Colon (tissue), 2 donors: ENCODE data around the gene HIRA.

Source experiments
- FAIRE-seq: peaks from 2 replicates; lab custom pipeline; 2012; peaks lifted over from hg19 to GRCh38; lab: Jason Lieb, UNC
- donor health status: control.
- donor health status: control.

HIRA gene, protein sequence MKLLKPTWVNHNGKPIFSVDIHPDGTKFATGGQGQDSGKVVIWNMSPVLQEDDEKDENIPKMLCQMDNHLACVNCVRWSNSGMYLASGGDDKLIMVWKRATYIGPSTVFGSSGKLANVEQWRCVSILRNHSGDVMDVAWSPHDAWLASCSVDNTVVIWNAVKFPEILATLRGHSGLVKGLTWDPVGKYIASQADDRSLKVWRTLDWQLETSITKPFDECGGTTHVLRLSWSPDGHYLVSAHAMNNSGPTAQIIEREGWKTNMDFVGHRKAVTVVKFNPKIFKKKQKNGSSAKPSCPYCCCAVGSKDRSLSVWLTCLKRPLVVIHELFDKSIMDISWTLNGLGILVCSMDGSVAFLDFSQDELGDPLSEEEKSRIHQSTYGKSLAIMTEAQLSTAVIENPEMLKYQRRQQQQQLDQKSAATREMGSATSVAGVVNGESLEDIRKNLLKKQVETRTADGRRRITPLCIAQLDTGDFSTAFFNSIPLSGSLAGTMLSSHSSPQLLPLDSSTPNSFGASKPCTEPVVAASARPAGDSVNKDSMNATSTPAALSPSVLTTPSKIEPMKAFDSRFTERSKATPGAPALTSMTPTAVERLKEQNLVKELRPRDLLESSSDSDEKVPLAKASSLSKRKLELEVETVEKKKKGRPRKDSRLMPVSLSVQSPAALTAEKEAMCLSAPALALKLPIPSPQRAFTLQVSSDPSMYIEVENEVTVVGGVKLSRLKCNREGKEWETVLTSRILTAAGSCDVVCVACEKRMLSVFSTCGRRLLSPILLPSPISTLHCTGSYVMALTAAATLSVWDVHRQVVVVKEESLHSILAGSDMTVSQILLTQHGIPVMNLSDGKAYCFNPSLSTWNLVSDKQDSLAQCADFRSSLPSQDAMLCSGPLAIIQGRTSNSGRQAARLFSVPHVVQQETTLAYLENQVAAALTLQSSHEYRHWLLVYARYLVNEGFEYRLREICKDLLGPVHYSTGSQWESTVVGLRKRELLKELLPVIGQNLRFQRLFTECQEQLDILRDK

GRCh38 chr22:19431649-19432132 is at the start of gene HIRA:
HIRA (minus strand) TSS chr22:19431733; CDS start chr22:19431476, 257 bp downstream.
- FAIRE-seq: no peak

DNA sequence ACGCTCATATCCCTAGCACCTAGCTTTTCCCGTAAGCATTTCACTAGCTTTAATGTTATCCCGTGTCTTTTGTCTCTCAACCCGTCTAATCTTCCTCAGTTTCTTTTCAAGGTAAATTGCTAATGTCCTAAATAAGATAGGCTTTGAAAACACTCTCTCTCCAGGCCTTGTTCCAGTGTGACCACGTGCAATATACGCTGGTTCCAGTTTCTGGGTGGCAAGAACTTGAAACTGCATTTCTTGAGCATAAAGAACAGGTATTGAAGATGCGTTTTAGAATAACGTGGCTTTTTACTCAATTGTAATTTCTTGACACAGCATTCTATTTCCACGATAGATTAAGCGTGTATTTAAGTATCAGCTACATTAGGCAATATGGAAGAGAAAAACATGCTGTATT is 49.3 kb upstream of the HIRA start:
- FAIRE-seq: no peak

GRCh38 chr22:19480173-19480568 is 48.6 kb upstream of the HIRA start:
- no peak for FAIRE-seq

DNA sequence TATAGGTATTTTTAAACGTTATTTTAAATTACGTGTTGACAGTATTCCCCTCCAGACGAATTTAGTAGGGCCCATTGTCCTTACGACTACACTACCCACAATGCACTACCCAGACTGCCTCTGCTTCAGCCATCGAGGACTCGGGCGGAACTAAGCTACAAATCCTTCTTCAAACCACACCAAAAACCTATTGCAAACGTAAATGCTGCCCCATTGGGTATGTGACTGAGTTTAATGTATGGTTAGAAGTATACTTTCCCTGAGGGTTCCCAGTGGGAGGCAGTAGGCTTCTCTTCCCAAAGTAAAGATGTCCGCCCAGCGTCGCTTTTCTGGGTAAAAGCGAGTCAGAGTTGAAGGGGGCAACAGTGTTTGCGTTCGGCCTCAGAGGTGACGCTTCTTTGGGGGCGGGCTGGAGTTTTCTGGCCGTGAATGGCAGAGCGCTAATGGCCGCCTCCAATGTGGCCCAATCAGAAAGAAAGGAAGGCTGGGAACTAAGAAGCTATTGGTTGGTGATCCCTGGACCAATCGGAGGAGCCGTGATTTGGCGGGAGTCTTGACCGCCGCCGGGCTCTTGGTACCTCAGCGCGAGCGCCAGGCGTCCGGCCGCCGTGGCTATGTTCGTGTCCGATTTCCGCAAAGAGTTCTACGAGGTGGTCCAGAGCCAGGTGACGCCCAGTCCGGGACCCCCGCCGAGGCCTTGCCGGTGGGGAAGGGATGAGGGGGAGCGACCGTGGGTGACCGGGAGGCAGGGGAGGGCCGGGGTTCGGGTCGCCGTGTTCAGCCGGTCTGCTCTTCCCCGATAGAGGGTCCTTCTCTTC is 48.0 kb upstream of the HIRA start, which contains the start of gene CDC45:
Gene CDC45, plus strand, starts transcription at position 566 of the 818 bp plus-strand sequence. Its CDS starts 49 bp downstream, at position 615.
- peak; percentile 75 for FAIRE-seq

- no peak for FAIRE-seq
Measured at GRCh38 chr22:19478901-19479354, 47.4 kb upstream of the HIRA start, which contains the start of gene UFD1. UFD1 (minus strand) TSS chr22:19479193; CDS start chr22:19479085, 108 bp downstream.

DNA sequence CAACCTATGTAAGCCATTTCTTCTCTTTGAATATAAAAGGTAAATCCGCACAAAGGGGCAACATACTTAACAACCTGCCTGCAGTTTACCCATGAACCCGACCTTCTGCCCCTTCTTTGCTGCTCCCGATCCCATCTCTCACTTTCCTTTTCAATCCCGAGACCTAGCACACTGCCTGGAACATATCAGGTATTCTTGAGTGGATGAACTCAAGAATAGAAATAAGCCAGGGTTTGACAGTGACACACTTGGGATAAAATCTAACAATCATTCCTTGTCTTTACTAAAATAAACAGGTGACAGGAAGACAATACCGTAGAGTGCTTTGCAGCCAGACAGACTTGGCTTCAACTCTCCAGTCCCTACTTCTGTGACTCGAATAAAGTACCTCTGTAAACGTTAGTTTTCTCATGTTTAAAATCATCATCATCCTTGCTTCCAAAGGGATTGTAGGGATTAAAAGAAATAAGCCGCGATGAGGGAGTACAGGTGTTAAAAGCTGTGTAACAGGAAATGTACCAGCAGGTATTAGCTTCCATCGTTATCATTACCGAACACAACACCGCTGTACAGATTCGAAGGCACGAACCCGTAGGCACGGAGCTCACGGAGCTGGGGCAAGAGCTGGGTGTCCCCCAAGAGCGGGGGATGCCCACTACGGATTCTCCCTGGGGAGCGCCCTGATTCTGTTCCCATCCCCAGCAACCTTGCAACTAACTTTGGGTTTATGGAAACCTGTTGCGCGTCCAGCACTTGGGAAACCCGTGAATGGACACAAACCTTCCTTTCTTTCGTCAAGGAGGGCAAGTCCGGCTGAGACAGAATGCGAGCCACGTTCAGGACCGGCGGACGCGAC is 46.7 kb upstream of the HIRA start:
- FAIRE-seq: no peak

- FAIRE-seq: no peak
Measured at GRCh38 chr22:19477321-19478044, 46.0 kb upstream of the HIRA start.

- FAIRE-seq: no peak
Measured at GRCh38 chr22:19476023-19476422, 44.5 kb upstream of the HIRA start.

DNA sequence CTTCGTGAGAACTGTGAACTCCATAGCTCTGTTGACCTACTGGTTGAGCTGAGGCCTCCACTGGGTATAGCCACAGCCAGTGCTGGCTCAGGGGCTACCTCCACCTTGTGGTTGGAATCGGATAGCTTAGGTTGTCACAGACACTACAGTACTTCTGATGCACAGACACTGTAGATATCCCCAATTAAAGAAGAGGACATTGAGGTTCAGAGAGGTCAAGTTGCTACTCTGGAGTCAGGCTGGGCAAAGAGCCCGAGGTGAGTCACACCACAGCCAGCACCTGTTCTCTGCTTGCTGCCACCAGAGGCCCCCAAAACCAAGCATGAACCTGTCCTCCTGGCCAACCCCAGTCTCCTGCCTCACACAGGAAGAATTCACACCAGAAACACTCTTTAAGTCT is 42.0 kb upstream of the HIRA start:
- FAIRE-seq: no peak

DNA sequence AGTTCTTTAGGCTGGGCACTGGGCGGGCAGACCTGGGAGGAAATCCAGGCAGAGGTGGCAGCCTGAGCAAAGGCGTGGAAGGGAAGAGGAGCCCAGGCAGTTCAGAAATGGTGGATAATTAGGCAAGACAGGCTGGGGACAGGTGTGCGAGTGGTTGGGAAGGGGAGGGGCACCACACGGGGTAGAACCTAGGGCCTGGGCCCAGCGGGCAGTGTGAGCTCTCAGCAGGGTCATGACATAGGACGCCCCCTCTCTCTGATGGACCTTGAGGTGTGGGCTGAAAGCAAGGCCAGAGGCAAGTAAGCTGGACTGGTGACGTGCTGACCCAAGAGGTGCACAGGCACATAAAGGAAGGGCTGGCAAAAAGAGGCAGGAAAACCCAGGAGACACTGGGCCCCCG is 40.7 kb upstream of the HIRA start:
- no peak for FAIRE-seq

GRCh38 chr22:19471572-19471971 is 40.0 kb upstream of the HIRA start:
- FAIRE-seq: no peak

DNA sequence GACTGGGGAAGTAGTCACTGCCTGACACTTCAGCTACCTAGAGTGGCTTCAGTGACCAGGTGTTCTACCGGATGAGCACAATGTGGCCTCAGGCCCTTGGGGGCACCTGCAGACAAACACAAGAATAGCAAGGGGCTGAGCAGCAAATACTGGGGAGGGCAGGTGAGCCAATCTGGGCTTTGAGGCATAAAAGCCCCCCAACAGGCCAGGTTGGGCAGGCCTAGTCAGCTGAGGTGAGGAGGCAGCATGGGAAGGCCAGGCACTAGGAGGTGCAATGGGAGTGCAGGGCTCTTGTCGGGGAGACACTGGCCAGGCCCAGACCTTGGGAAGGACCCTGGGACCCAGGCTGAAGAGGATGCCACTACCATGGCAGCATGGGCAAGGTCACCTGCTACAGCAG is 38.5 kb upstream of the HIRA start:
- no peak for FAIRE-seq

DNA sequence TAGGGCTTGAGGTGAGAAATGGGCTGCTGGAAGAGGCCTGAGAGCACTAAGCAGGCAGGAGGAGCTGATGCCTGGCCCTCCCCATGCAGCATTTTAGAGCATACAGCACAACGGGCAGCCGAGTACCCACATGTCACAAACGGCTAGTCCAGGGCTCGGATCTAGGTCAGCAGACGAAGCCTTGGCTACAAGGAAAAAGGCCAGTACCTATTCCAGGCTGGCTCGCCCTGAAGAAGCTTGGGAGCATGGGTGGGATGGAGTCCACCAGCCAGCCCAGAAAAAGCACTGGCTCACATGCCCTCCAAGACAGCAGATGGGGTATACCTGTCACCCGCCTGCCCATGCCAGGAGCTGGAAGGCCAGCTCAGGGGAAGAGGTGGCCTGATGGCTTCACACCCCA is 37.9 kb upstream of the HIRA start:
- no peak for FAIRE-seq

DNA sequence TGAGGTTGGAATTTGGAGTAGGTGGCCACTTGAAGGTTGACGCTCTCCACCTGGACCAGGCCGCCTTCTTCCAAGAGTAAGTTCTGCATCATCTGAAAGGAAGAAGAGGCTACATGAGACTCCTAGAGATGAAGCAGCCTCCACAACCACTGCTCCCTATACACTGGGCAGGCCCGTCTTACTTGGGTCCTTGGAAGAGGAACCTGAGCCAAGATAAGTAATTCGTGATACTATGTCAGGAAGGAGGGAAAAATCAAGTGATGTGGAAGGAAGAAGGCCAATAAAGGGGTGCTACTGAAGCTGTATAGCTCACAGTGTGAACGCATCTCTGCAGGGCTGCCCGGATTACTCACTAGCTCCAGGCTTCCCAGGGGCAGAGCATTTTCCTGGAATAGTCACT is 36.4 kb upstream of the HIRA start:
- no peak for FAIRE-seq

GRCh38 chr22:19466848-19467752 is 35.6 kb upstream of the HIRA start:
- no peak for FAIRE-seq

GRCh38 chr22:19466126-19466716 is 34.7 kb upstream of the HIRA start:
- FAIRE-seq: no peak

- no peak for FAIRE-seq
Measured at GRCh38 chr22:19464975-19465374, 33.4 kb upstream of the HIRA start.

- FAIRE-seq: no peak
Measured at GRCh38 chr22:19464546-19464945, 33.0 kb upstream of the HIRA start.
